GM12875 (cell line): ENCODE results near the gene SPSB1.

Experiments used
- H3K4me3 ChIP-seq: one replicate; pipeline ENCODE4 v1.5.1; 2011; ENCODE audit warnings: low read depth, low read length, control low read depth
- CTCF ChIP-seq: IDR thresholded peaks from 2 replicates; pipeline ENCODE4 v1.5.1; 2011; ENCODE audit warnings: low read depth, mild to moderate bottlenecking, control low read depth, inconsistent platforms, low read length, moderate library complexity, borderline replicate concordance; ENCODE audit not compliant: insufficient read depth

The SPSB1 gene

GRCh38 chr1:9286556-9286955 lies 6.1 kb upstream of the SPSB1 start:
- no peak for TF ChIP-seq CTCF

GRCh38 chr1:9289090-9289534 lies 3.6 kb upstream of the SPSB1 start:
- H3K4me3 ChIP-seq = no peak overlapping the region
- TF ChIP-seq CTCF = peak; percentile 79

More at GRCh38 chr1:9286556-9286955, 6.1 kb upstream of the SPSB1 start:
- no peak overlapping the region for H3K4me3 ChIP-seq

- H3K4me3 ChIP-seq = no peak overlapping the region
- TF ChIP-seq CTCF = no peak
Observed at GRCh38 chr1:9289711-9290485, 2.8 kb upstream of the SPSB1 start.

GRCh38 chr1:9291914-9292360 lies 757 bp upstream of the SPSB1 start:
- no peak overlapping the region for H3K4me3 ChIP-seq
- no peak for TF ChIP-seq CTCF

- H3K4me3 ChIP-seq = peak overlapping the region; percentile 75
- no peak for TF ChIP-seq CTCF
Observed at GRCh38 chr1:9293241-9293532, 493 bp downstream of the SPSB1 start.

GRCh38 chr1:9293533-9294404 lies 1.1 kb downstream of the SPSB1 start:
- no peak for TF ChIP-seq CTCF
- H3K4me3 ChIP-seq = peak overlapping the region; percentile 75
